Tibial nerve (tissue), 4 donors: Measurements from ENCODE around the gene FIGNL1. TPM values are rescaled to one million over a fixed set of nuclear protein-coding genes. Genes with fewer than 3 reads are reported as not detected.
A peak's percentile ranks its signal among the peaks of the same experiment; 100 is the strongest.

Experiments used
- DNase-seq, 2 donors: peaks; one replicate each; pipeline ENCODE4 v3.0.0-alpha.2; 2019; ENCODE audit warnings: low spot score in 2 of 2
- H3K27ac ChIP-seq, 4 donors: fragments of 200-600 bp; sonication (generic) in 3 of 4; one replicate each; pipeline ENCODE4 v1.5.1; 2017 to 2019; ENCODE audit warnings: mild to moderate bottlenecking in 1 of 4
- H3K27me3 ChIP-seq, 2 donors: fragments of 200-600 bp; sonication (generic) in 1 of 2; one replicate each; pipeline versions ENCODE4 v1.5.1 to v1.6.0; 2017 to 2019
- H3K36me3 ChIP-seq, 3 donors: fragments of 200-600 bp; sonication (generic); one replicate each; pipeline ENCODE4 v1.5.1; 2018 to 2019
- H3K4me1 ChIP-seq, 4 donors: fragments of 200-600 bp; sonication (generic) in 3 of 4; one replicate each; pipeline ENCODE4 v1.5.1; 2017 to 2019
- H3K4me3 ChIP-seq, 4 donors: fragments of 200-600 bp; sonication (generic) in 3 of 4; one replicate each; pipeline ENCODE4 v1.5.1; 2017 to 2019; ENCODE audit warnings: mild to moderate bottlenecking in 1 of 4, moderate library complexity in 1 of 4
- H3K9me3 ChIP-seq, 4 donors: fragments of 200-600 bp; sonication (generic) in 3 of 4; one replicate each; pipeline ENCODE4 v1.5.1; 2017 to 2019
- CTCF ChIP-seq, 5 experiments: fragments of 200-600 bp in 3 of 5; fragments of 450-650 bp in 2 of 5; sonication (generic) in 3 of 5; IDR thresholded peaks; one replicate each; pipeline ENCODE4 v1.5.1; 2016 to 2019; ENCODE audit warnings: antibody characterized with exemption in 5 of 5, mild to moderate bottlenecking in 3 of 5, moderate library complexity in 2 of 5
- EP300 ChIP-seq, 2 donors: sonication (generic); formaldehyde crosslinking; IDR thresholded peaks; one replicate each; pipeline ENCODE4 v1.6.1; 2017; ENCODE audit warnings: antibody characterized with exemption in 2 of 2, mild to moderate bottlenecking in 1 of 2
- POLR2A ChIP-seq, 2 donors: fragments of 450-650 bp; IDR thresholded peaks; one replicate each; pipeline ENCODE4 v1.6.1; 2017; ENCODE audit warnings: antibody characterized with exemption in 2 of 2, mild to moderate bottlenecking in 2 of 2, moderate library complexity in 2 of 2
- WGBS, 2 donors: methylation state at CpG; one replicate each; pipeline ENCODE4 v1.1.5; 2018; 5-methylcytosine and 5-hydroxymethylcytosine counted together
- total RNA-seq, 4 donors: library from RNA; depleted of rRNA; stranded (reverse); fragments of >200 nt; gene quantifications; one replicate each; pipeline ENCODE4 v1.1.0, GENCODE V29; 2016

Gene FIGNL1
- total RNA-seq, 4 donors from 2014 or later = 4.6 to 9.6 (median 6.6) TPM

GRCh38 chr7:50472427-50472826, 22.3 kb upstream of the FIGNL1 start:
- Histone ChIP-seq H3K27me3 (no peaks in the 10 kb centered on the region), H3K4me1 (peaks cover 0 to 9% (median 0%) of the 10 kb centered on the region in 4 donors), H3K27ac (no peak overlapping the region), H3K4me3 (no peak overlapping the region), H3K9me3 (no peaks in the 10 kb centered on the region), H3K36me3 (no peaks in the 10 kb centered on the region)
- 90 to 91% methylated on average over 7 of the region's 7 CpGs for WGBS, 2 donors
- TF ChIP-seq CTCF (IDR thresholded peaks at IDR 0.05) = no peak
- DNase-seq = no peak

- WGBS, 2 donors = 77 to 83% methylated on average over 5 of the region's 5 CpGs
- no peaks in the 10 kb centered on the region for H3K27me3 ChIP-seq
- no peak overlapping the region for H3K4me3 ChIP-seq
- no peaks in the 10 kb centered on the region for H3K36me3 ChIP-seq
- peaks cover 0 to 9% (median 0%) of the 10 kb centered on the region in 4 donors for H3K4me1 ChIP-seq
- no peak for DNase-seq
- H3K9me3 ChIP-seq = no peaks in the 10 kb centered on the region
- H3K27ac ChIP-seq = no peak overlapping the region
- no peak for TF ChIP-seq EP300 (IDR thresholded peaks at IDR 0.05)
- no peak for TF ChIP-seq POLR2A (IDR thresholded peaks at IDR 0.05)
- no peak for TF ChIP-seq CTCF (IDR thresholded peaks at IDR 0.05)
Observed at GRCh38 chr7:50471970-50472369, 21.8 kb upstream of the FIGNL1 start.

GRCh38 chr7:50470250-50471163, 20.4 kb upstream of the FIGNL1 start:
- TF ChIP-seq EP300 (IDR thresholded peaks at IDR 0.05) = no peak
- no peak for TF ChIP-seq CTCF (IDR thresholded peaks at IDR 0.05)
- no peak for TF ChIP-seq POLR2A (IDR thresholded peaks at IDR 0.05)

GRCh38 chr7:50469181-50469580, 19.0 kb upstream of the FIGNL1 start:
- H3K36me3 ChIP-seq = no peaks in the 10 kb centered on the region
- no peak for TF ChIP-seq EP300 (IDR thresholded peaks at IDR 0.05)
- no peak for DNase-seq
- 87 to 96% methylated on average over 4 of the region's 4 CpGs for WGBS, 2 donors
- peaks cover 0 to 9% (median 0%) of the 10 kb centered on the region in 4 donors for H3K4me1 ChIP-seq
- no peaks in the 10 kb centered on the region for H3K9me3 ChIP-seq
- H3K4me3 ChIP-seq = no peak overlapping the region
- H3K27ac ChIP-seq = no peak overlapping the region
- no peaks in the 10 kb centered on the region for H3K27me3 ChIP-seq

More at GRCh38 chr7:50470250-50471163, 20.4 kb upstream of the FIGNL1 start:
- Histone ChIP-seq H3K27me3 (no peaks in the 10 kb centered on the region), H3K36me3 (no peaks in the 10 kb centered on the region), H3K4me3 (no peak overlapping the region), H3K27ac (no peak overlapping the region), H3K9me3 (no peaks in the 10 kb centered on the region), H3K4me1 (peaks cover 0 to 9% (median 0%) of the 10 kb centered on the region in 4 donors)
- WGBS, 2 donors = 89 to 94% methylated on average over 17 of the region's 17 CpGs
- no peak for DNase-seq

- Histone ChIP-seq H3K4me3 (peak overlapping the region in 1 of 4 donors; percentile 1), H3K27me3 (no peaks in the 10 kb centered on the region), H3K4me1 (peaks cover 0 to 9% (median 0%) of the 10 kb centered on the region in 4 donors), H3K9me3 (no peaks in the 10 kb centered on the region), H3K27ac (no peak overlapping the region), H3K36me3 (no peaks in the 10 kb centered on the region)
- peak; percentile 82 to 92 (median 84) for TF ChIP-seq CTCF (IDR thresholded peaks at IDR 0.05)
- peak in 1 of 2 donors; percentile 17 for TF ChIP-seq EP300 (IDR thresholded peaks at IDR 0.05)
- no peak for TF ChIP-seq POLR2A (IDR thresholded peaks at IDR 0.05)
- 14 to 16% methylated on average over 28 to 29 of the region's 30 CpGs for WGBS, 2 donors
- DNase-seq = peak; percentile 51 to 79
Observed at GRCh38 chr7:50467817-50468610, 17.9 kb upstream of the FIGNL1 start.
